Measurements from ENCODE around the gene VAV2.
"Not testable (repeated sequence)": the region's sequence is repeated elsewhere in the genome, so short reads cannot be mapped to it uniquely, and the experiment has no call there.

The VAV2 gene

GRCh38 chr9:133897675-133898074 lies 94.4 kb downstream of the VAV2 start:
- no peak for TF ChIP-seq CTCF (IDR thresholded peaks at IDR 0.05; ENCODE audit: low read depth, low read length)

GRCh38 chr9:133896007-133896406 lies 96.1 kb downstream of the VAV2 start:
- H3K4me3 ChIP-seq (ENCODE audit: low read depth, low read length) = not testable (repeated sequence)

More at GRCh38 chr9:133897675-133898074, 94.4 kb downstream of the VAV2 start:
- H3K4me3 ChIP-seq (ENCODE audit: low read depth, low read length) = no peak overlapping the region

GRCh38 chr9:133895335-133895734 lies 96.8 kb downstream of the VAV2 start:
- no peak for TF ChIP-seq CTCF (IDR thresholded peaks at IDR 0.05; ENCODE audit: low read depth, low read length)

GRCh38 chr9:133894377-133895321 lies 97.5 kb downstream of the VAV2 start:
- H3K4me3 ChIP-seq (ENCODE audit: low read depth, low read length) = no peak overlapping the region
- no peak for TF ChIP-seq CTCF (IDR thresholded peaks at IDR 0.05; ENCODE audit: low read depth, low read length)

More at GRCh38 chr9:133895335-133895734, 96.8 kb downstream of the VAV2 start:
- no peak overlapping the region for H3K4me3 ChIP-seq (ENCODE audit: low read depth, low read length)

- TF ChIP-seq CTCF (IDR thresholded peaks at IDR 0.05; ENCODE audit: low read depth, low read length) = no peak
- no peak overlapping the region for H3K4me3 ChIP-seq (ENCODE audit: low read depth, low read length)
Measured at GRCh38 chr9:133893191-133893994, 98.7 kb downstream of the VAV2 start.

- TF ChIP-seq CTCF (IDR thresholded peaks at IDR 0.05; ENCODE audit: low read depth, low read length) = no peak
- no peak overlapping the region for H3K4me3 ChIP-seq (ENCODE audit: low read depth, low read length)
Measured at GRCh38 chr9:133892193-133892920, 99.8 kb downstream of the VAV2 start.

- TF ChIP-seq CTCF (IDR thresholded peaks at IDR 0.05; ENCODE audit: low read depth, low read length) = no peak
- no peak overlapping the region for H3K4me3 ChIP-seq (ENCODE audit: low read depth, low read length)
Measured at GRCh38 chr9:133891741-133892140, 100.4 kb downstream of the VAV2 start.
